OCI-LY1 (cell line): ENCODE measurements around the gene PPEF2.

Experiments used
- CTCF ChIP-seq: fragments of 200-600 bp; sonication (generic), shearing (Covaris generic); IDR thresholded peaks from 2 replicates; pipeline ENCODE4 v1.5.1; 2017; ENCODE audit warnings: mild to moderate bottlenecking, antibody characterized with exemption, low read length, moderate library complexity, mixed read lengths
- EZH2 ChIP-seq: fragments of 200-600 bp; sonication (generic), shearing (Covaris generic); IDR thresholded peaks from 2 replicates; pipeline ENCODE4 v1.8.0; 2017; ENCODE audit warnings: borderline replicate concordance, mixed run types, mild to moderate bottlenecking, antibody characterized with exemption, low read length, moderate library complexity, mixed read lengths

GRCh38 chr4:75820676-75821075 lies 81.6 kb downstream of the PPEF2 start:
- TF ChIP-seq CTCF (no peak), EZH2 (no peak)
